Stimulated activated CD4-positive, alpha-beta T cell treated with anti-CD3 and anti-CD28 coated beads, Interleukin-2, amount 100 ng/mL, for 24 hours (primary cell): Measurements from ENCODE around the gene FAT2.
"Not testable (repeated sequence)": the region's sequence is repeated elsewhere in the genome, so short reads cannot be mapped to it uniquely, and the experiment has no call there.

Experiments used
- DNase-seq, 2 donors: peaks; one replicate each; pipeline ENCODE4 v3.0.0-alpha.2; 2020

FAT2 gene

DNA sequence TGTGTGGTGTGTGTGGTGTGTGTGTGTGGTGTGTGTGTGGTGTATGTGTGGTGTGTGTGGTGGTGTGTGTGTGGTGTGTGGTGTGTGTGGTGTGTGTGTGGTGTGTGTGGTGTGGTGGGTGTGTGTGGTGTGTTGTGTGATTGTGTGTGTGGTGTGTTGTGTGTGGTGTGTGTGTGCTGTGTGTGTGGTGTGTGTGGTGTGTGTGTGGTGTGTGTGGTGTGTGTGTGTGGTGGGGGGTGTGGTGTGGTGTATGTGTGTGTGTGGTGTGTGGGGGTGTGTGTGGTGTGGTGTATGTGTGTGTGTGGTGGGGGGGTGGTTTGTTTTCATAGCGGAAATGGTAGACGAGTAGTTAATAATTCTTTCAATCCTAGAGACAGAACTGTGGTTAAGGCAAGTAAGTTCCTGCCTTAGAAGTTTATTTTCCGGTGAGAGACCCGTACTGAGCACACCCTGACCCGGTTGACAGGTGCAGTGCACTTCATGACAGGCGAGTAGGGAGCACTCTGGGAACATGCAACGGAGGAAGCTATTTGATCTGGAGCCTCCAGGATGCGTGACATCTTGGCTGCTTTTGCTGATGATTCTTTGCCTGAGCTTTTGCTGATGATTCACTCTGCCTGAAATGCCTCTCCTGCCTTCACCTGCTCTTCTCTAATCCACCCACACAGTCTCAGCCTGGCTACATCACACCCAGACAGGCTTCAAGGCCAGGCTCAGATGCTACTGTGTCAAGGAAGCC is 21.7 kb upstream of the FAT2 start:
- DNase-seq = peak; percentile 50 to 58

DNA sequence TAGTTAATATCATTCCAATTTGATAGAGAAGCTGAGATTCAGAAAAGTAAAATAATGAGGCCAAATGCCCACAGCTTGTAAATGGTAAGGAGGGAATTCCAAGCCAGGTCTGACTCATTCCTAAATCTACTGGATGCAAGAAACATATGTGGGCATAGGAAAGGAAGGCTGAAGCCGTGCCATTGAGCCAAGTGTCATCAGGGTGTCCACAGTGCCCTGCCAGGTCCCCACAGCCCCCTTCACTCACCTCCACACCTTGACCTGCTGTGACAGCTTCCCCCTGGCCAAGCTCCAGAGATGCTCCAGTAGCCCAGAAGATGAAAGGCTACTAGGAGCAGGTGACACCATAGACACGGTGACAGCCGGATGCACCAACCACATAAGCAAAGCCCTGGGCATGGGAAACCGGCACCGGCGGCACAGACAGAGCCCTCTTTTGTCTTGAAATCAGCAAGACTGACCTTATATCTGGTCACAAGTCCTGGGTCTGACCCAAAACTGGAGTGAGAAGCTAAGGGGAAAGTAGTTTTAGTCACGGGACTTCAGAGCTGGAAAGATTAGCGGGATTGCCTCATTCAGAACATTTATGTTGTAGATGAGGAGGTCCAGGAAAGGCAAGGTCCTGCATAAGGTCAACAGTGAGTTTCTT is 20.1 kb upstream of the FAT2 start:
- no peak for DNase-seq

DNA sequence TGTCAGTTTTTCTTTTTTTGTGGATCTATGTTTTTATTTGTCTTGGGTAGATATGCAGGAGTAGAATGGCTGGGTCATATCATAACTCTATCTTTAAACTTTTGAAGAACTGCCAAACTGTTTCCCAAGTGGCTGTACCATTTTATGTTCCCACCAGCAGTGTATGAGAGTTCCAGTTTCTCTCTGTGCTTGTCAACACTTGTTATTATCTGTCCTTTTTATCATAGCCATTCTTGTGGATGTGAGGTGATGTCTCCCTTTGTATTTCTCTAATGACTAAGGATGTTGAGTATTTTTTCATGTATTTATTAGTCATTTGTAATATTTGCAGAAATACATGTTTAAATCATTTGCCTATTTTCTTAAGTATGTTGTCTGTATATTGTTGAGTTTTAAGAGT is 17.4 kb upstream of the FAT2 start:
- no peak for DNase-seq

DNA sequence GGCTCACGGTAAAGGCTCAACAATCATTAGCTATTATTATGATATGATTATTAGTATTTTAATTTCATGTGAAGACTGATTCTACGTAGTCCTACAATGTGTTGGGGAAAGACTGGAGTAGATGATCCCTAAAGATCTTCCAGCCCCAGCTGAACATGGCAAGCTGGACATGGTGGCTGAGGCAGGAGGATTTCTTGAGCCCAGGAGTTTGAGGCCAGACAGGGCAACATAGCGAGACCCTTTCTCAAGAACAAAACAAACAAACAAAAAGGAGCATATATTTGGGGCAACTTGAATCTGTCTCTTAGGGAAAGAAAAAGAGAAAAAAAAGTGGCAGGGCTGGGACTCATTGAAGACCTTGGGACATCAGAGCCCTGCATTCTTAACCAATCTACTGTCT is 16.2 kb upstream of the FAT2 start:
- no peak for DNase-seq

DNA sequence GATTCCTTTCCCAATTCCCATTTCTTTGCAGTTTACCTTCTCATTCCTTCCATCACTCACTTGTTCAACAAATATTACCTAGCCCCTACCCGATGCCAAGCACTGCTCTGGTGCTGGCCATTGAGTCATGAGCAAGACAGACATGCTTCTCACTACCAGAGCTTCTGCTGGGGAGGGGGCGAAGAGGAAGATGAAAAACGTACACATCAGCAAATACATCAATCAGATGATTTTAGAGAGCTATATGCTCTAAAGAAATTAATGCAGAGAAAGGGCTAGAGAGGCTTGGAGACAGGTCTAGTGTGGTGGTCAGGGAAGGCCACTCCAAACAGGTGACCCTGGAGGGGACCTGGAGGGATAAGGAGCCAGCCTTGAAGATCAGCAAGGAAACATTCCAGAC is 14.4 kb upstream of the FAT2 start:
- DNase-seq = no peak

DNA sequence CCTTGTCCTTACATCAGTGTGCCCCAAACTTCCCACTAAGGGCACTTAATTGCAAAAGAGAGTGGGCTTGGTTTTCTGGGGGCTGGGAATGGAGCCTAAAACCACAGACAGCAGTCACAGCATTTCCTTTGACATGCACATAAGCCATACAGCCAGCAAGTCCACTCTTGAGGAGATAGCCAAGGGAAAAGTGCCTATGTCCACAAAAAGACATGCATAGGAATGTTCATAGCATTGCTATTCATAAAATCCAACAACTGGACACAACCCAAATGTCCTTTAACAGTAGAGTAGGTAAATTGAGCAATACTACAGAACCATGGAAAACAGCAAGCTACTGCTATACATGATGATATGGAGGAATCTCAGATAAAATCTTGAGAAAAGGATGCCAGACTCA is 11.7 kb upstream of the FAT2 start:
- no peak for DNase-seq

DNA sequence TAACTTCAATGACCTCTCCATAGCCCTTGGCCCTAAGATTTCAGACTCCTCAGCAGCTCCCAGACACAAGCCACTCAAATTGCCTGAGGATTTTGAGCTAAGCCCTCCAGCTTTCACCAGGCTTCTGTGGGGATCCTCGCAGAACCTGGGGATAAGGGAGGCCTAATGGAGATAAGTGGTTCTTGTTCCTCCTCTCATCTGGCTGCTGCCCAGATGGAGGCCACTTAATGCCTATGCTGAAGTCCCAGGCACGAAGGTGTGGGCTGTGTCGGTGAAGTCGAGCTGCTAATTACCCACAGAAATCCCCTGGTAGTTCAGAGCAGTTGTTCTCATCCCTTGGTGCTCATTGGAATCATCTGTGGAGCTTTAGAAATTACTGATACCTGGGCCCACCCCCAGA is 10.3 kb upstream of the FAT2 start:
- DNase-seq = no peak

DNA sequence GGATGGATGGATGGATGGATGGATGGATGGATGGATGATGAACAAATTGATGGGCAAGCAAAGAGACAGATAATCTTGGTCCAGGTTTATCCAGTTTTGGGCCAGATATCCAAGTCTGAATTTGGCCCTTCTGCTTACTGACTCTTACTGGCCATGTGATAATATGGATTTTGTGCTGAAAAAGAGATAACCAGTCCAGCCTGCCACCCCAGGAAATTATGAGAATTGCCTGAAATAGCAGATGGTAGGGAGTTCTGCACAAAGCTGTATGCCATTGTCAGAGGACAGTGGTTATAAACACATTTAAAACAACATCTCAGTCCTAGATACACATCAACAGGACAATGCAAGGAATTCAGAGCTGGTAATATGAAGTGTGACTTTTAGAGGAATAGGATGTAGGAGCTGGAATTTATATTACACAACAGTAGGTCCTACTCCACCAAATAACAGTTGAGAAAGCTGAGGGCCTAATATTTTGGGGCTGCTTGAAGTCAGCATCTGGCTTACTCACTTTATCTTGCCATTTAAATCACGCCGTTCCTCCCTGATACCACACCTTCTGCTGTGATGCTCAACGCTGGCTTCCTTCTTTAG is 9.0 kb upstream of the FAT2 start:
- no peak for DNase-seq

DNA sequence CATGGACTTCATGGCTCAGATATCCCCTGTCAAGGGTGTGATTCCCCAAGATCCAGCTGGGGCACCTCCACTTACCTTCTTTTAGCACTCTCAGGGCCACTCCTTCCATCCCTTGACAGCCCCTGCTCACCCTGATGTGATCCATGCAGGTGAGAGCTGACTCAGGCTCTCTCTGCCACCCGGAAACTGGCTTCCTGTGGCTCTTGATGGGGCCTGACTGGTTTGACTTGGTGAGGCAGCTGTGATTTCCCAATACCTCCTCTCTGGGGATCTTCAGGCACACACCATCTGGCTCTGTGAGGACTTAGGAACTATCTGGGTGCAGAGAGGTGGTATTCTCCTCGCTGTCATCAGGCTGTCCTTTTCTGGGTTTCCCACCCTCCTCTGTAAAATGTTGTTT is 7.9 kb upstream of the FAT2 start:
- DNase-seq = no peak

DNA sequence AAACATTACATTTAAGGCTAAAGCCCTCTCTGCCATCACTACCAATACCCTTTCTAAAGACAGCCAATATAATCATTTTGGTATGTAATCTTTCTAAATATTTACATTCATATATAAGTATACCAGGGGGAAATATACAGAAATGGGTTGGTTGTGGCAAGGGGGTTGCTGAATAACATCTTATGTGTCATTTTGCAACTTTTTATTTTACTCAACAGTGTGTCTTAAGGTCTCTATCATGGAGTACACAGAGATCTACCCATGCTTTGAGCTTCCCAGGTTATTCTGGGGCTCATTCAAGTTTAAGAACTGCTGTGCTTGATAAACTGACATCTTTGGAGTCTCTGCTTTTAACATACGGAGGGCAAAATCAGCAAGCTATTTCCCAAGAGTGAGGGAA is 7.4 kb upstream of the FAT2 start:
- DNase-seq = no peak

DNA sequence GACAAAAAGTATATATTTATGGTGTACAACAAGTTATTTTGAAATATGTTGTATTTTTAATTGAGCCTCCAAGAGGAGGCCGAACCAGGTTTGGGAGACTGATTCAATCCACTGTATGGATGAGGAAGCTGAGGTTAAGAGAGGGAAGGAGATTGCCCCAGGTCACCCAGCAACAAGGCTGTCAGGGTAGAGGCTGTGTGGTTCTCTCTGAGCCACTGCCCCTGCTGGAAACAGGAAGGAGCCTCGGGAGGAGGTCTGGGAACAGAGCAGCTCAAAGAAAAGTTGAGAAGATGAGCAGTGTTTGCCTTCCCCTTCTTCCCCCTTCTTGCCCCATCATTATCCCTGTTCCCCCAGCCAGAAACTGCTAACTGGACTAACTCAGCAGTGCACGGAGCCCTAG is 6.6 kb upstream of the FAT2 start:
- no peak for DNase-seq

DNA sequence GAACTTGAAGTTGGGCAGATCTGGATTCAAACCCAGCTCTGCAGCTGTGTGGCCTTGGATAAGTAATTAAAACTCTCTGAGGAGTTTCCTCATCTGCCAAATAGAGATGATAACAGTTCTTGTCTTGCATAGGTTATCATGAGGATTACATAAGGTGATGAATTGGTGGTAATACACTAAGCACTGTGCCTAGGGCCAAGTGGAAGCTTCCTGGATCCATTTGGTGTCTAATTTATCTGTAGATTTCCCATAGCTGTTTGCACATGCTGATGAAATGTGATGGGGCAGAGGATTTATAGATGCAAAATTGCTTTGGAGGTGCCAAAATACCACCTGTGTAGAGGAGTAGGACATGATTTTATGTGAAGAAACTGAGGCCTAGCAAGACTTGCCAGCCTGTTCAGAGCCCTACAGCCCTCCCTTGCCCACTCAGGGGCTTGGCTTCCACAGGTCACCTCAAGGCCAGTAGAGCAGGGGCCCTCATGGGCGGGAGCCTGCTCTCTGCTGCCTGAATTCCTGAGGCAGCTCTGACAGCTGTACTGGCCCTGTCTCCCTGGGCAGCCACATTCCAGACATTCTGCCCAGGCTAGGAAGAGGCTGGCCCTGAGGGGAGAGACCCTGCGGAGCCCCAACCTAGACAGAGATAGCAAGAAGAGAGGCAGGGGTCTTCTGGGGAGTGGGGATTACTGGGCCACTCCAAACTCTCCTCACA is 5.9 kb upstream of the FAT2 start:
- no peak for DNase-seq

DNA sequence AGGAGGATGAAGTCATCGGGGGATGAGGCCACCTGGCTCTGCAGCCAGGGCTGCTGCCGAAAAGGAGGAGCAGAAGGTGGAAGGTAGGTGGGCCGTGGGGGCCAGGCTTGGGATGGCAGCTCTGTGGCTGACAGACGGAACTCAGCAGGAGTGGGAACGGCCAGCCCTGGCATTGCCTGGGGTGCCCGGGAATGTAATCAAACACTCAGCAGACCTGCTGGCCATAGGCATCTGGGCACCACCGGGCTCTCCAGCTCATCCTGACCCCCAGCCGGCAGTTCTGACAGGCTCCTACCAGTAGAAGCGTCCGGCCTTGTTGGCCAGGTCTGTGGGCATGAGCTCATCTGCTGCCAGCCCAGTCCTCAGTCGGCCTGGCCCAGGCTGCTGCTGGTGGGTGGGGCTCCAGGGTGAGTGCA is 4.3 kb upstream of the FAT2 start:
- DNase-seq = no peak

DNA sequence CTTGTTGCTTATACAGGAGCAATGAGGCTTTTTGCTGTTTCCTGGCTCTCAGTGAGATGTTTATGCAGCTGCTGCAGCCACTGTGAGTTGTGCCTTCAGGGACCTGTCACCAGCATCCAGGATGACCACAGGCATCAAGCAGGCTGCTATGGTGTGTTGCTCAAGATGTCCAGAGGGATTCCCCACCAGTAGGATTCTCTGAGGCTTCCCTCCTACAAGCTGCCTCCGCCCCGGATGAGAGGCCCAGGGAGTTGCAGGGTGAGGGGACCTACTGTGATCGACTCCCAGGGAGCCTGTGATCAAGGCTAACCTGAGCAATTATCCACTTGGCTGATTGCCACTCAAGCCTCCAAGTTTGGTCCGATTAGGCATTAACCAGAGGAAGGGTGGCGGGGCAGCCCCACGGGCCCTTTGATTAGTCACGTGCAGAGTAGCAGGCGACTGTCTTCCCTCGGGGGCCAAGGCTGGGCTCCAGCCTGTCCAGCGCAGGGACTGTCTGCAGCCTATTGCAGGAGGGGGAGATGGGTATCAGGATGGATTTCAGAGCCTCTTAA is 1.8 kb upstream of the FAT2 start:
- DNase-seq = no peak

DNA sequence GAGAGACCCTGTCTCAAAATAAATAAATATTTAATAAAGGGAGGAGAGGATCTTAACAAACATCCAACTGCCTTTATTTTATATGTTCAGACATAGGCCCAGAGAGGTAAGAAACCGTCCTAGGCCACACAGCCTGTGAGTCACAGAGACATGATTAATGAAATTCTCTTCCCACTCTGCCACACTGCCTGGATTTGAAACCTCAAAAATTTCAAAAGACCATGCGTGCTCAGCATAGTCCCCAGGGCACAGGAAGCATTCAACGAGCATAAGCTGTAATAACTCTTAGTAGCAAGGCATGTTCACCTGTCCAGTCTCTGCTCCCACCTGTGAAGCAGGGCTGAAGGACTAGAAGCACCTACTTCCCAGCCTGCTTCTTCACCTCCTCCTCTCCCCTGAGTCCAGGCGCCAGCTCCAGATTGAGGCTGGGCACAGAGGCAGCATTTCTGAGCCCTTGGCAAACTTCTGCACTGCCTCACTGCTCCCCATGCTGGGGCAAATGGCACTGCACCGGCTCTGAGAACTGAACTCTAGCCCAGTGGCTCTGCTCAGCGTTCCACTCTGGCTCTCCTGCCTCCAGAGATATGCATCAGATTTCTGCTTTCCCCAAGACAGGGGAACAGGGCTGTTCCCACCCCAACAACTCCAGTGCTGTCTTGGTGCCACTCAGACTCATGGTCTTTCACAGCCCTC is 1.1 kb downstream of the FAT2 start:
- DNase-seq = no peak

DNA sequence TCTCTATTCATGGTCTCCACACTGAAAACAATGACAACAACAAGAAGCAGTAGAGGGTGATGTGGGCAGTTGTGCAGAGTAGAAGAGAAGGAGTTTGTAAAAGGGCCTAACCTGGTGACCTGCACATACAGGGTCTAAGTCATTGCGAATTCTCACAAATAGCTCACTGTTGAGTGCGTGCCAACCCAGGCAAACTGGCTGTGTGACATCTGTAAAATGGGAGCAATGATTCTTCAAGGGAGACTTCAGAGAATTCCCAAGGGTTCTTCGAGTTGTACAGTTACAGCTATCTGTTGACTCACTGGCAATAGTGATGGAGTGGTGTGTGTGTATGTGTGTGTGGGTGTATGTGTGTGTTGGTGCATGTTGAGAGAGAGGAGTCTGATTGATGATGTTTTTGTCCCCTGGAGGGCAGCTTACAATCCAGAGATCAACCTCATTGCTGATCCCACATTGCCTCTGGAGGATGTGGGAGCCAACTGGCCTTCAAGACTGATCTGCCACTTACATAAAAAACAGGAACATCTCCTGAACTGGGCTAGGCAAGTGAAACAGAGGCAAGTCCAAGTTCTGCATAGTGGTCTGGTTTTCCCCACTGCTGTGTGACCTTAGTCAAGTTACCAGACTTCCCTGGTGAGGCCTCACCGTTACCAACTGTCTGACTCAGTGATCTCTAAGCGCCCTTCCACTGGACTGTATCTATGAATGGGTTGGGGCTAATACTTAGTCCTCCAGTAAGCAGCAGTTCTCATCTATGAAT is 3.2 kb downstream of the FAT2 start:
- no peak for DNase-seq

DNA sequence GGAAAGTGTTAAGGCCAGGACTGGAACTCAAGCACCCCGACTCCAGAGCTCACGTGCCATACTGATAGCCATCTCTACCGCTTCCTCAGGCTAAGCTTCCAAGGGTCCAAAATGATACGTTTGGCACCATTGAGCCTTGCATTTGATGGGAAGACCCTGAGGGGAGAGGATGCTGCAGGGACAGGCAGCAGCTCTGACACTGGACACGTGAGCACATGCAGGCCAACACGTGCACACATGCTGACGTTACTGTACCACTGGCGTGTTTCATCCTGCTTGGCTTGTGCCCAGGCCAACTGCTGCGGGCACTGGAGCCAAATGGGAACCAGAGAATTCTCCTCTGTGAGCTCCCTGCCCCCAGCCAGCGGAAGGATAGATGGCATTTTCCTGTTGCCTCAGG is 5.2 kb downstream of the FAT2 start:
- DNase-seq = no peak

DNA sequence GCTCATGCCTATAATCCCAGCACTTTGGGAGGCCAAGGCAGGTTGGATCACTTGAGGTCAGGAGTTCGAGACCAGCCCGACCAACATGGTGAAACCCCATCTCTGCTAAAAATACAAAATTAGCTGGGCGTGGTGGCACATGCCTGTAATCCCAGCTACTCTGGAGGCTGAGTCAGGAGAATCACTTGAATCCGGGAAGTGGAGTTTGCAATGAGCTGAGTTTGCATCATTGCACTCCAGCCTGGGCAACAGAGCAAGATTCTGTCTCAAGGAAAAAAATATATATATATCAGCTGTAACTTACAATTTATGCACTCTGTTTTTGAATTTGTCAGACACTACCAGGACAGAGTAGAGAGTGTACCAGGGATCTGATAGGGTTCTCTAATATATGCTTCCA is 5.8 kb downstream of the FAT2 start:
- not testable (repeated sequence) for DNase-seq

DNA sequence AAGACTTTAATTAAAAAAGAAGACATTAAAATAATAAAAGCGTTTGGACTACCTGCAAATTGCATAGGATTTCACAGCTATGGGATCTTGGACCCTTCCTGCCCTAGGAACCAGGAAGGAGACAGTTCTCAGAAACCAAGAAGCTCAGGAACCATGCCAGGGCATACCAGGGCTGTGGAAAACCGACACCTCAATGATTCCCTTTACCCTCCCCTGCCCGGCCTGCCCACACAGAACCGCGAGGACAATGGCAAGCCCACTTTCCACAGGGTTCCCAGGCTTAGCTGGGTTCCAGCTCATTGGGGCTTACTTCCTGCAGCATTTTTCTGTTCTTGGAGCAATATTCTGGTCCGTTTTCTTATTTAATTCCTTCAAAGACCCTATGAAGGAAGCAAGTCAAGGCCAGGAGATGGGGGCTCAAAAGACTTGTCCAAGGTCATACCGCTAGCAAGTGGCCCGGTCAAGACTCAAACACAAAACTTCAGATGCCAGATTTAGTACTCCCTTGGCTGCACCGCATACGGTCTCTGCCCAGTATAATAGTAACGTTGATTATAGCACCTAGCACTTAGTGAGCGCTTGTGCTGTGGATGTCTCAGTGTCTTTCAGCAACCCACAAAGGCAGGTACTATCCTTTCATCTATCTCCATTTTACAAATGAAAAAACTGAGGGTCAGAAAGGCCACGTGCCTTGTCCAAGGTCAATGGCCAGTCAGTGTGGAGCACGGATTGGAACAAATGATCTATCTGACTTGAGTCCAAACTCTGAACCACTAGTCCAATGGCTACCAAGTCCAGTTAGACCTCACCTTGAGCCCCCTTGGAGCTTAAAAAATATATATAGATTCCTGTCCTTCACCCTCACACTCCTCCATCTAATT is 6.8 kb downstream of the FAT2 start:
- no peak for DNase-seq

DNA sequence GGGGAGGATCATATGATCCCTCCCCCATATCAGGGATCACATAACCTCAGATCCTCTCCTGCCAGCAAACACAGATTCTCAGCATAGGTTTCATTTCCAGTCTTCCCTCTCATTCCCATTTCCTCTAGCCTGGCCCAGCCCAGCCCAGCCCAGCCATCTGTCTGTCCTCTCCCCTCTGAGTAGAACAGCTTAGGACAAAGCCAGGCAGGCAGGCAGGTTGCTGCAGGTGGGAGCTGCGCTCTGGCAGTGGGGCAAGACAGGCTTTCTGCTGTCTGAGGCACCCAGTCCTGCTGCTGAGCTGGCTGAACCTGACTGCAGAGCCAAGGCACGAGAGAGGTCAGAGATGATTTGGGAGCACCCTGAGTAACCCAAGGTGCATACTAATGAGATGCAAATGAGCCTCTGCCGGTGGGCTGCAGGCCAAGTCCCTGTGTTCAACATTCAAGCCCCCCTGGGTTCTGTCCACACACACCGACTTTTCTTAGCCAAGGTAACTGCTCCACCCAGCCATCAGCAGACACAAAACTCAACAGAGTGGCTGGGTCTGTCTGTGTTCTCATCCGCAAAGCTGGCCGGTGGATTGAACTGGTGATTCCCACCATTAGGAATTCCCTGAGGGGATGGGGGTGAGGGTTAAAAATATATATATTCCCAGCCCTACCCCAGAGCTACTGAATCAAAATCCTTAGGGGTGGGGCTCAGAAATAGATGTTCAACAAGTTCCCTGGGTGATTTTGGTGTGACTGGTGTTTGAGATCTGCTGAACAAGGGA is 9.1 kb downstream of the FAT2 start:
- DNase-seq = no peak
